Measurements from ENCODE around the gene PCGF3.
"Not testable (repeated sequence)": the region's sequence is repeated elsewhere in the genome, so short reads cannot be mapped to it uniquely, and the experiment has no call there.

The PCGF3 gene

DNA sequence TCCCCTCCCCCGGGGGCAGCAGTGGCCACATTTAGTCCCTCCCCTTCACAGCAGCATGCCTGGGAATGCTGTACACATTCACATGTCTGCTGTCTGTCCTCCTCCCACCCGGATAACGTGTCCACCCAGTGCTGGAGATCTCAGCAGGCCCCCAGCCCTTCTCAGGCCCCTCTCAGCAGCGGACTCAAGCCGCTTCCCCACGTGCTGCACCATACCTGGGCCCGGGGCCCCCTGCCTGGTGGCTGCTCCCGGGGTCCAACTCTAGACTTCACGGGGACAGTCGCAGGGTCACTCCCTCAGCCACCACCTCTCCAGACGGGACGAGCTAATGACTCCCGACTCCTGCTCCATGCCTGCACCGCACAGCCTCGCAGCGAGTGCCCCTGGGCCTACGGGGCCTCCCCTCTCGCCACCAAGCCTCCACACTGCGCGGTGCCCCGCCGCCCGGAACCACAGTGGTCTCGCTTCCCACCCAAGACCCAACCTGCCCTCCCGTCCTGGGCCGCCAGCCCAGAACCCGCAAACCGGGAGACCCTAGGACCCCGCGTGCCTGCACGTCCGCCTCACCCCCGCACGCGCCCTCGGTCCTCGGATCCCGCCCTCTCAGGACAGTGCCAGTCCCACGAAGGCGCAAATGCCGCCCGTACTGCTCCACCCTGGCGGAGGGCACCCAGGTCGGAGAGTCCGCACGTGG lies 1.3 kb upstream of the PCGF3 start:
- no peak for DNase-seq (ENCODE audit: low spot score)

DNA sequence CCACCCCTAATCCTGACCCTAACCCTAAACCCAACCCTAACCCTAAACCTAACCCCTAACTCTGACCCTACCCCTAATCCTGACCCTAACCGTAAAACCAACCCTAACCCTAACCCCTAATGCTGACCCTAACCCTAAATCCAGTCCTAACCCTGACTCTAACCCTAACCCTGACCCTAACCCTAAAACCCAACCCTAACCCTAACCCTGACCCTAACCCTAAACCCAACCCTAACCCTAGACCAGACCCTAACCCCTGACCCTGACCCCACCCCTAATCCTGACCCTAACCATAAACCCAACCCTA lies 708 bp upstream of the PCGF3 start:
- no peak for DNase-seq (ENCODE audit: low spot score)

DNA sequence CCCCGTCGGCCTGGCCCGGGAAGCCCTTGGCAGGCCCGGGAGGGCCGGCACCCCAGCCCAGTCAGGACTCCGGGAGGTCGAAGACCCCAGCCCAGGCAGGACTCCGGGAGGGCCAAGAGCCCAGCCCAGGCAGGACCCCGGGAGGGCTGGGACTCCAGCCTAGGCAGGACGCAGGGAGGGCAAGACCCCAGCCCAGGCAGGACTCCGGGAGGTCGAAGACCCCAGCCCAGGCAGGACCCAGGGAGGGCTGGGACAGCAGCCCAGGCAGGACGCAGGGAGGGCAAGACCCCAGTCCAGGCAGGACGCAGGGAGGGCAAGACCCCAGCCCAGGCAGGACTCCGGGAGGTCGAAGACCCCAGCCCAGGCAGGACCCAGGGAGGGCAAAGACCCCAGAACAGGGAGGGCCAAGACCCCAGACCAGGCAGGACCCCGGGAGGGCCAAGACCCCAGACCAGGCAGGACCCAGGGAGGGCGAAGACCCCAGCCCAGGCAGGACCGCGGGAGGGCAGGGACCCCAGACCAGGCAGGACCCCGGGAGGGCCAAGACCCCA lies 526 bp downstream of the PCGF3 start:
- DNase-seq (ENCODE audit: low spot score), result not testable (repeated sequence)

DNA sequence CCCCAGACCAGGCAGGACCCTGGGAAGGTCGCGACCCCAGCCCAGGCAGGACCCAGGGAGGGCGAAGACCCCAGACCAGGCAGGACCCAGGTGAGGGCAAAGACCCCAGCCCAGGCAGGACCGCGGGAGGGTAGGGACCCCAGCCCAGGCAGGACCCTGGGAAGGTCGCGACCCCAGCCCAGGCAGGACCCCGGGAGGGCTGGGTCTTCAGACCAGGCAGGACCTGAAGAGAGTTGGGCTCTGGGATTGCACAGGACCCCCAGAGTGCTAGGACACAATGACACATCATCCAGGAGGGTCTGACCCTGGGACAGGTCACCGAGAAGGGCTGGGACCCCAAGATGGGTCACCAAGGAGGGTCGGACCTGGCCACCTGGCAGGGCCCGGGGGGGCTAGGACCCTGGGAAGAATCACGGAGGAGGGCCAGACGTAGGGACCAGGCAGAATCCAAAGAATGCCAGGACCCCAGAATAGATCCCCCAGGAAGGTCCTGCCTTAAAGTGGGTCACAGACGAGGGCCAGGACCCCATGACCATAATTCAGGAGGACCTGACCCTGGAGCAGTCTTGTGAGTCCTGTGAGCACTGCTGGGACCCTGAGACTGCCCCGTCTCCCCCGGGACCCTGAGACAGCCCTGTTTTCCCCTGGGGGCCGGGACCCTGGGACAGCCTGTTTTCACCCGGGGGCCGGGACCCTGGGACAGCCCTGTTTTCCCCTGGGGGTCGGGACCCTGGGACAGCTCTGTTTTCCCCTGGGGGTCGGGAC lies 1.4 kb downstream of the PCGF3 start:
- DNase-seq (ENCODE audit: low spot score), result no peak

DNA sequence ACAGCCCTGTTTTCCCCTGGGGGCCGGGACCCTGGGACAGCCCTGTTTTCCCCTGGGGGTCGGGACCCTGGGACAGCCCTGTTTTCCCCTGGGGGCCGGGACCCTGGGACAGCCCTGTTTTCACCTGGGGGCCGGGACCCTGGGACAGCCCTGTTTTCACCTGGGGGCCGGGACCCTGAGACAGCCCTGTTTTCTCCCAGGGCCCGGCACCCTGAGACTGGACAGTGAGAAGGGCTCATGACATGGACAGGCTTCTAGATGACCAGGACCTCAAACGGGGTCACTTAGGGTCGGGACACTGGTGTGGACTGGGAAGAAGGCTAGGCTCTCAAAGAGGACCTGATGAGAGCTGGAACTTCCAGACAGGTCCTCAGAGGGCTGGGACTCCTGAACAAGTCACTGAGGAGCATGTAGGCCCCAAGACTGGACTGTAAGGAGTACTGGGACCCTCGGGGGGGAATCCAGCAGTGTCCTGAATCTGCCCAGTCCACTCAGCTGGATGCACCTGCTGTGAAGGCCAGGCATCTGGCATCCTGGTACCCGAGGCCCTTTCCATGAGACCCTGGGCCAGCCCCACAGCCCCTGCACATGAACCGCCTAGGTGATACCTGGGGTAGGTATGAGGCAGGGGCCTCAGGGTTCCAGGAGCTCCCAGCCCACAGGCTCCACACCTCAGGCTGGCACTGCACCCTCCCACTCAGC lies 2.4 kb downstream of the PCGF3 start:
- DNase-seq (ENCODE audit: low spot score), result no peak

DNA sequence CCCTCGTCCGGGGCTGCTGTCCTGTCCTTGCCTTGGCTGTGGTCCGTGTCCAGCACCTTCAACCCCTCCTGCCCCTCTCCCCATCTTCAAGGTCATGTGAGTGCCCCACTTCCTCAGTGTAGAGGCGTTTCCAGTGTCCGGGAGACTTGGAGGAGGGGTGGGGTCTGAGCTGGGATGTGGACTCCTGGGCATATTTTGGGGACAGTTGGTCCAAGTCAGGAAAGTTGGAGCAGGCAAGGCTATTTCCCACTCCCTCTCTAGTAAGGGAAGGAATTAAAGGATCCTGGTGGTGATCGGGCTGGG lies 3.0 kb downstream of the PCGF3 start:
- DNase-seq (ENCODE audit: low spot score), result no peak

DNA sequence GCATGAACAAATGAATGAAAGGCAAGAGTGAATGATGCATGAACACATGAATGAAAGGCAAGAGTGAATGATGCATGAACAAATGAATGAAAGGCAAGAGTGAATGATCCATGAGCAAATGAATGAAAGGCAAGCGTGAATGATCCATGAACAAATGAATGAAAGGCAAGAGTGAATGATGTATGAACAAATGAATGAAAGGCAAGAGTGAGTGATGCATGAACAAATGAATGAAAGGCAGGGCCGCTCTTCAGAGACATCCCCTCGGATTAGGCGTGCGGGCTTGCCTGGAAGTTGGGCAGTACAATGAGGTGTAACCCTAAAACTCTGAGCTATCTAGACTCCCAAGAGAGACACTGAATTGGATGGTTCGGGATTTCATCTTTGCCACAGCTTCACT lies 3.7 kb downstream of the PCGF3 start:
- DNase-seq (ENCODE audit: low spot score), result no peak

DNA sequence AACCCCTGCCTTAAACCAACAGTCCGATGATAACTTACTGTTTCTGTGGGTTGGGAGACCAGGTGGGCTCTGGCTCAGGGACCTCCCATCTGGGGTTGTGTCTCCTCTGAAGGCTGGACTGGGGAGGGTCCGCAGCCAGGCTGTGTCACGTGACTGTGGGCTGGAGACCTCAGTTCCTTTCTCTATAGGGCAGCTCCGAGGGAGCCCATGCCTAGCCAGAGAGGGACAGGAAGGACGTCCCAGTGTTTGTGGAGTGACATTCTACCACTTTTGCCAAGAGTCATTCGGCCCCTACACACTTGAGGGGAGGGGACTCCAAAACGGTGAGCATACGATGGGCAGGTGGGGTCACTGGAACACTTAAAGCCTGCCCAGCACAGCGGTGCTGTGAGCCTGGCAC lies 4.5 kb downstream of the PCGF3 start:
- no peak for DNase-seq (ENCODE audit: low spot score)

DNA sequence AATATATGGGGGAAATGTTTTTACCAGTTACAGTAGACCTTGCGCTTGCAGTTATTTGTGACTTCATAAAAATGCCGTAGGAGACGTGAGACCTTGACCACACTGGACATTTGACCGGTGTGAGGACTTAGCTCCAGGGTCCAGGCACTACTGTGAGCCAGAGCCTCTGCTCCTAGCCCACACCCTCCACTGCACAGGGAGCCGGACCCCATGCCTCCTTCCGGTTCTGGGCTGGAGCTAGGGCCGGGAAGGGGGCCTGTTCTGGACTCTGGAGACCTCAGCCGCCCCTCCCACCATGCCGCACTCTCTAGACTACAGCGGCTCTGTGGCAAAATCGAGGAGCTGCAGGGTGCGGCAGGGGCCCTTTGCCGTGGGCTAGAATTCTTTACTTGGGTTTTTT lies 5.3 kb downstream of the PCGF3 start:
- DNase-seq (ENCODE audit: low spot score), result no peak

DNA sequence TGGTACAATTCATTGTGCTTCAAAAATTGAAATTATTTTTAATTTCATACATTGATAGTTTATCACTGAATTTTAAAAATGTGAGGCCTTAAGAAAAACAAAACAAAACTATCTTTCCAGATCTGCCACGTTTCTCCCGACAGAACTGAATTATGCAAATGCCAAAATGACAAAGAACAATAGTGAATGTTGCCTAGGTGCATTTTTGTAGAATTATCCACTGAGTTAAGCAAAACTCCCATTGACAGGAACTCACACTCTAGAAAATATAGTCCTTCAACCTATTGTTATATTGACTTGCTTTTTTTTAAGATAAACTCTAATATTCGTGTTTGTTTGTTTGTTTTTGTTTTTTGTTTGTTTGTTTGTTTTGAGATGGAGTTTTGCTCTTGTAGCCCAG lies 6.5 kb downstream of the PCGF3 start:
- no peak for DNase-seq (ENCODE audit: low spot score)

DNA sequence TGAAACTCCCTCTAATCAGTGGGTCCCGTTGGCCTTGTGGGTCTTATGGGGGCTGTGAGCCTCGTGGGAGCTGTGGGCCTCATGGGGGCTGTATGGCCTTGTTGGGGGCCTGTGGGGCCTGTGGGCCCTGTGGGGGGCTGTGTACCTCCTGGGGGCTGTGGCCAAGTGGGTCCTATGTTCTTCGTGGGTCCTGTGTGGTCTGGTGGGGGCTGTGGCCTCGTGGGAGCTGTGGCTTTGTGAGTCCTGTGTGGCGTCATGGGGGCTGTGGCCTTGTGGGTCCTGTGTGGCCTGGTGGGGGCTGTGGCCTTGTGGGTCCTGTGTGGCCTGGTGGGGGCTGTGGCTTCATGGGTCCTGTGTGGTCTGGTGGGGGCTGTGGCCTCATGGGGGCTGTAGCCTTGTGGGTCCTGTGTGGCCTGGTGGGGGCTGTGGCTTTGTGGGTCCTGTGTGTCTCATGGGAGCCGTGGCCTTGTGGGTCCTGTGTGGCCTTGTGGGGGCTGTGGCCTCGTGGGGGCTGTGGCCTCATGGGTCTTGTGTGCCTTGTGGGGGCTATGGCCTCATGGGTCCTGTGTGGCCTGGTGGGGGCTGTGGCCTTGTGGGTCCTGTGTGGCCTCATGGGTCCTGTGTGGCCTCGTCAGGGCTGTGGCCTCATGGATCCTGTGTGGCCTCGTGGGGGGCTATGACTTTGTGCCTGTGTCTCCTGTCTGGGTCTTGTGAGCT lies 7.4 kb downstream of the PCGF3 start:
- no peak for DNase-seq (ENCODE audit: low spot score)

DNA sequence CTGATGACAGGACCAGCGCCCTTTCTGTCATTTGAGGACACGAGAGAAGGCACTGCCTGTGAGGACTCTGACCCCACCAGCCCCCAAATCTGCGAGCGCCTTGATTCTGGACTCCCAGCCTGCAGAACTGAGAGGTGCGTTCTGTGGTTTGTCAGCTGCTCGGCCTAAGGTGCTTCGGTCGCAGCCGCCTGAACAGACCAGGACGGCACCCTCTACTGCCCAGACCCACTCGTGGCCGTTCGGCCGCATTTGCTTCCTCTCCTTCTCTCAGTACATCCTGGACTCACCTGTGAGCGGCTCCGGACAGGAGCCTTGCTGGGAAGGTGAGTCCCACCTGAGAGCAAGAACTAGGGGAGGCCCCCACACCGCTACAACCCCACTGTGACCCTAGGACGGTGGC lies 8.5 kb downstream of the PCGF3 start:
- DNase-seq (ENCODE audit: low spot score), result no peak

DNA sequence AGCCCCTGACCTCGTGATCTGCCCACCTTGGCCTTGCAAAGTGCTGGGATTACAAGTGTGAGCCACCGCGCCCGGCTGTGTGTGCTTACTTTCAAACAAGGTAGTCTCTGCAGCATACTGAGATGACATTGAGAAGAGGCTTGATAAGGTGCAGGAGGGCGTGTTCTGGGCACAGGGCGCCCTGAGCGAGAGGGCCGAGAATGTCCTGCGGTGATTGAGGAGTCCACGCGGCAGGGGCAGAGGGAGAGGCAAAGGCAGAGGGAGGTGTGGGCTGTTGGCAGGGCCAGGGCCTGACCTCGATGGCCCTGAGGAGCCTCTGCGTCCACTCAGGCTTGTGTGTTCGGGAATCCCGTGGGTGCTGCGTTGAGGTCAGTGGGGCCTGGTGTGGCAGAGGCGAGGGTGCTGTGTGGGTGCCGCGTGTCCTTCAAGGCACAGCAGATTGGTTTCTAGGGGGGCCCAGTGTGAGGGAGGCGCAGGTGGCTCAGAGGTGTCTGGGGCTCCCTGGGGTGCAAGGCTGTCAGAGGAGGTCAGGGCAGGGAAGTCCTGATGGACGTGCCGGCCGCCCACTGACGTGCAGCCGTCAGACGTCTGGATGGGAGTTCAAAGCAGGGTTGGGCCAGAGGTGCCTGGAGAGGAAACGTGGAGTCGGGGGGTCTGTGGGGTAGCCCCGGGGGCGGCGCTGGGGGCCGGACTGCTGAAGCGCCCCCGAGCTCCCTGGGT lies 12.1 kb downstream of the PCGF3 start:
- DNase-seq (ENCODE audit: low spot score), result no peak

DNA sequence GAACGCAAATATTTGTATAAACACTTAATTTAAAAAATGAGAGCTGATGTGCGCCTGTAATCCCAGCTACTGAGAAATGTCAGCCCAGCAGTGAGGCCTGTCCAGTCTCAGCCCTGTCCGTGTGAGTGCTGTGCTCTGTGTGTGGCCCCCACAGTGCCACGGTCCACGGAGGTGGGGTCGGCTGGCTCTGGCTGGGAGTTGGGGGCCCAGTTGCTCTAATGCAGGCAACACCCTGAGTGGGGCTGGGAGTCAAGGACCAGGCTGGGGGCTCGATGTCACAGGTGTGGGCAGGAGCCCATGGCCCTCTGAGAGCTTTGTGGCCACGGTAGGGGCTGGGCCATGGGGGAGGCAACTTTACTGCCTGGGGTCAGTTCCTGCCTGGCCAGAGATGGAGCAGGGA lies 12.8 kb downstream of the PCGF3 start:
- no peak for DNase-seq (ENCODE audit: low spot score)

DNA sequence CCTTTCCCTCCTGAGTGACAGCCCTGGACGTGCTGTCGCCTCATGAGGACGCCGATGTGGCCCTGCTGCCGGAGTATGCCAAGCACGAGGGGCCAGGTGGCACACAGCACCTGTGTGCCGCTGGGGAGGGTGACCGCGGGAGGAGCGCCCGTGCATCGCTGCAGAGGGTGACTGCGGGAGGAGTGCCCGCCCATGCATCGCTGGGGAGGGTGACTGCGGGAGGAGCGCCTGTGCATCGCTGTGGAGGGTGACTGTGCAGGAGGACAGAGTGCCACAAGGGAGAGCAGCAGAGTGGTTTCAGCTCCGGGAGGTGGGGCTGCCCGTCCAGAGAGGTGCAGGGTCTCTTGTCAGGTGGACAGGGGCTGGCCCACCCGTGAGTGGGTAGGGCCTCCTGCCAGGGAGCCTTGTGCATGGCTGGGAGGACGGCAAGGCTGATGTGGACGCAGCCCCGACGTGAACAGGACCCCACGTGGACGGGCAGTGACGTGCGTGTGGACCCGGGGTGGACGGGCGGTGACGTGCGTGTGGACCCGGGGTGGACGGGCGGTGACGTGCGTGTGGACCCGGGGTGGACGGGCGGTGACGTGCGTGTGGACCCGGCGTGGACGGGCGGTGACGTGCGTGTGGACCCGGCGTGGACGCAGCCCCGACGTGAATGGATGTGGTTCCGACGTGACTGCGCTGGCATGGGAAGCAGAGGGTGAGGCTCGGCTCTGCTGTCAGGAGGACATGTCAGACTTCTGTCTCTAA lies 14.7 kb downstream of the PCGF3 start:
- no peak for DNase-seq (ENCODE audit: low spot score)

DNA sequence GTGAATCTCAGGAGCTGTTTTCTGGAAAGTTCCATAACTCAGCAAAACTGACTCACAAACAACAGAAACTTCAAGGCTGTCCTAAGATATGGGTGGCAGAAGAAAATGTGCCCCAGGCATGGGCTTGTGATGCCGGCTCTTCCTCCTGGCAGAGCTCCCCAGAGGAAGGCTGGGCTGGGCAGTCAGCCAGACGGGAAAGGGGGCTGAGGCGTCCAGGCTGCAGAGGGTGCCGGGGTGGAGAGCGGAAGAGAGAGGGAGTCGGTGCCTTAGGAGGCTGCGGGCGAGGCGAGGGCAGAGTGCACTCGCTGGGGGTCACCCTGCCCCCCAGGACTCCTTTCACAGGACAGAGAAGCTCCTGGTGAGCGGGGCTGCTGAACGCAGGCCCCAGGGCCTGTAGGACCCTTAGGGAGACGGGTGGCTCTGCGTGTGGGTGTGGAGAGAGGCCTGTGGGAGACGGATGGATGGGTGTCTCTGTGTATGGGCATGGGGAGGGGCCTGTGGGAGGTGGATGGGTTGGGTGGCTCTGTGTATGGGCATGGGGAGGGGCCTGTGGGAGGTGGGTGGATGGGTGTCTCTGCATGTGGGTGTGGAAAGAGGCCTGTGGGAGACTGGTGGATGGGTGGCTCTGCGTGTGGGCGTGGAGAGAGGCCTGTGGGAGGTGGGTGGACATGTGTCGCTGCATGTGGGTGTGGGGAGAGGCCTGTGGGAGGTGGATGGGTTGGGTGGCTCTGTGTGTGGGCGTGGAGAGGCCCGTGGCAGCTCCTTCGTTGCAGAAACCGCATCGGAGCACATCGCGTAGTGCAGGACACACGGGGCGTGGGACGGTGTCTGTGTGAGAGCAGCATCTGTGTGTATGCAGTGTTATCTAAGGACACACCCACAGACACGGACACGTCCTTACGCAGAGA lies 15.9 kb downstream of the PCGF3 start:
- DNase-seq (ENCODE audit: low spot score), result no peak

DNA sequence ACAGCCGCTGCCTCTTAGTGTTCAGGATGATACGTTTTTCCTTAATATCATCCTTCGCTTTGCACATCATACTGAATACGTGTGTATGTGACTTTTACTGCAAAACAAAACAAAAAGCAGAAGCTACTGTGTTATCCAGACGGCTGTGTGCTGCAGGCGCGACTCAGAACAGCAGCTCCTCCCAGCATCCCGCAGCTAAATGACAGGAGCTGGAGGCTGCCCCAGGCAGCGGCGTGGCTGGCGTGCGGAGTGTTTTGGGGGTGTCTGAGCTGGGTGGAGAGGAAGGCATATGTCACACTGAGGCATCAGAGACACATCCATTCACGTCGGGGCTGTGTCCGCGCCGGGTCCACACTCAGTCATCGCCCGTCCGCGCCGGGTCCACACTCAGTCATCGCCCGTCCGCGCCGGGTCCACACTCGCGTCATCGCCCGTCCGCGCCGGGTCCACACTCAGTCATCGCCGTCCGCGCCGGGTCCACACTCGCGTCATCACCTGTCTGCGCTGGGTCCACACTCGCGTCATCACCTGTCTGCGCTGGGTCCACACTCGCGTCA lies 16.6 kb downstream of the PCGF3 start:
- no peak for DNase-seq (ENCODE audit: low spot score)

DNA sequence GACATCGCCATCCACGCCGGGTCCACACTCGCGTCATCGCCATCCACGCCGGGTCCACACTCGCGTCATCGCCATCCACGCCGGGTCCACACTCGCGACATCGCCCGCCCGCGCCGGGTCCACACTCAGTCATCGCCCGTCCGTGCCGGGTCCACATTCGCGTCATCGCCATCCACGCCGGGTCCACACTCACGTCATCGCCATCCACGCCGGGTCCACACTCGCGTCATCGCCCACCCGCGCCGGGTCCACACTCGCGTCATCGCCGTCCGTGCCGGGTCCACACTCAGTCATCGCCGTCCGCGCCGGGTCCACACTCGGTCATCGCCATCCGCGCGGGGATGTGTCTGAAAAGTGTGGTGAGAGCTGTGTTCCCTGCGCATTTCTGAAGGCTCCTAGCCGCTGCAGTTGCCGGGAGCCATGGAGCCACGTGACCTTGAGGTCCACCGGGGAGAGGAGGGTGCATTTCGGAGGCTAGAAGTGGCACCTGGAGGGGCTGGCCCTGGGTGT lies 17.3 kb downstream of the PCGF3 start:
- no peak for DNase-seq (ENCODE audit: low spot score)

DNA sequence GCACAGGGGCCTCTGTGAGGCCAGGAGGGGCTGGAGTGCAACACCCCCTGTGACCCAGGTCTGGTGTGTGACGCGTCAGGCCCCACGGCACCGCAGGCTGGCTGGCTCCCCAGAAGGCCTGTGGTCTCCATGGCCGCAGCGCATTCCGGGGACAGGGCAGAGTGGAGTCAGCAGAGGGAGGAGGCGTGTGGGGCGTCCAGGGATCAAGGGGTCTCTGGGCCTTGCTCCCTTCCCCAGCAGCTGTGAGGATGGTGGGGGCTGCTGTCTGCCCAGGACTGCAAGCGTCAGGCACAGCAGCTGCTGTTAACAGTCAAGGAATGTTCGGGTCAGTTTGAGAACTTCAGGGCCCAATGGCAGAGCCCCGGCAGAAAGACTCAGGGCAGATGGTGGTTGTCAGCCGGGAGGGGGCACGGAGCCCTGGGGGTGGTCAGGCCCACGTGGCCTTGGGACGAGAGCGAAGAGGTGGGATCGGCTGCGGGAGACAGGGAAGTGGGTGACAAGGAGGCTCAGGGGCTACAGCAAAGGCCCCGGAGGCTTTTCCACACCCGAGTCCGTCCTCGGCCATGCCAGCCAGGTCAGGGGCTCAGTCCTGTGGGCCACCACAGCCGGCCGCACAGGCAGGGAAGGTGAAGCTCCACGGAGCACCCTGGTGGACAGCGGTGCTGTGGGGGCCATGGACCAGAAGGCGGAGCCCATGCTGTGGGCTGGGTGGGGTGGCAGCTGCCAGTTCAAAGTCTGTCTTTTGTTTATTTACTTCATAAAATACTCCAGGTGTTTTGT lies 18.3 kb downstream of the PCGF3 start:
- no peak for DNase-seq (ENCODE audit: low spot score)
